ENCODE results near the gene CCDC97. TPM values are rescaled to one million over a fixed set of nuclear protein-coding genes. Genes with fewer than 3 reads are reported as not detected.

Gene CCDC97
- total and polyA plus RNA-seq, 2 of the 8 experiments (the other 6 are each of a cell fraction or from before 2014, with no cell fraction given) = 19.8 to 27.1 TPM

GRCh38 chr19:41353466-41354342 is 43.7 kb downstream of the CCDC97 start, which contains the start of gene TGFB1 (continued):
- TF ChIP-seq E2F6 (IDR thresholded peaks at IDR 0.05) = peak; percentile 86
- TF ChIP-seq CREB1 (IDR thresholded peaks at IDR 0.05) = 0 out of 2 replicates have a peak, but pooled peaks have one; percentile 10
- peak in 1 of 2 experiments; percentile 31; a peak in 1 of 4 replicates for TF ChIP-seq SIN3A (conservative IDR thresholded peaks at IDR 0.05 in 1 of 2, IDR thresholded peaks at IDR 0.05 in 1 of 2; ENCODE audit: low read depth in 1 of 2, low read length in 2 of 2)
- TF ChIP-seq RAD21 (IDR thresholded peaks at IDR 0.05 in 1 of 2, conservative IDR thresholded peaks at IDR 0.05 in 1 of 2; ENCODE audit: low read depth in 2 of 2, low read length in 2 of 2) = peak; percentile 29 to 55; a peak in 3 of 4 replicates
- TF ChIP-seq SAP30 (IDR thresholded peaks at IDR 0.05; ENCODE audit: insufficient read depth, insufficient replicate concordance, low read length) = no peak

Measured in H1 (cell line).